ENCODE results near the gene MYORG.
"Not testable (repeated sequence)": the region's sequence is repeated elsewhere in the genome, so short reads cannot be mapped to it uniquely, and the experiment has no call there.

Gene MYORG

GRCh38 chr9:34368796-34369195, 7.9 kb downstream of the MYORG start:
- not testable (repeated sequence) for DNase-seq

DNA sequence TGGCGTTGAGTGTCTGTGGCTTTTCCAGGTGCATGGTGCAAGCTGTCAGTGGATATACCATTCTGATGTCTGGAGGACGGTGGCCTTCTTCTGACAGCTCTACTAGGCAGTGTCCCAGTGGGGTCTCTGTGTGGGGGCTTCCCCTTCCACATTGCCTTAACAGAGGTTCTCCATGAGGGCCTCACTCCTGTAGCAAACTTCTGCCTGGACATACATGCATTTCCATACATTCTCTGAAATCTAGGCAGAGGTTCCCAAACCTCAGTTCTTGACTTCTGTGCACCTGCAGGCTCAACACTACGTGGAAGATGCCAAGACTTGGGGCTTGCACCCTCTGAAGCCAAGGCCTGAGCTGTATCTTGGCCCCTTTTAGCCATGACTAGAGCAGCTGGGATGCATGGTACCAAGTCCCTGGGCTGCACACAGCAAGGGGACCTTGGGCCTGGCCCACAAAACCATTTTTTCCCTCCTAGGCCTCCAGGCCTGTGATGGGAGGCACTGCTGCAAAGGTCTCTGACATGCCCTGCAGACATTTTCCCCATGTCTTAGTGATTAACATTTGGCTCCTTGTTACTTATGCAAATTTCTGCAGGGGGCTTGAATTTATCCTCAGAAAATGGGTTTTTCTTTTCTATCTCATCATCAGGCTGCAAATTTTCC, 8.8 kb downstream of the MYORG start:
- not testable (repeated sequence) for DNase-seq

DNA sequence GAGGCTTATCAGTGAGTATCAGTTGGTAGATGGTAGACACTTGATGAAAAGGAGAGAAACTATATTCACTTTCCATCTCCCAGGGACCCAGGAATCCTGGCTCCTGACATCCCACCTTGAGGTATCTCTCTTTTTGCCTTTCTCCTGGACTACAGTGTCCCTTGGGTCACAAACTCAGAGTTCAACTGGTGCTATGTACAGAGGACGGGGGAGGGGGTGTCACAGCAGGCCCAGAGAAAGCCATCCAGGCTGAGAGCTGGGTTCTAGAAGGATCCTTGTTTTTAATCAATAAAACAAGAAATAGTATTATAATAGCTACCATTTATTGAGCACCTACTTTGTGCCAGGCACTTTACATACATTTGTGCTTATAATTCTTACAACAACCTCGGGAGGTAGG, 10.3 kb downstream of the MYORG start:
- no peak for DNase-seq

DNA sequence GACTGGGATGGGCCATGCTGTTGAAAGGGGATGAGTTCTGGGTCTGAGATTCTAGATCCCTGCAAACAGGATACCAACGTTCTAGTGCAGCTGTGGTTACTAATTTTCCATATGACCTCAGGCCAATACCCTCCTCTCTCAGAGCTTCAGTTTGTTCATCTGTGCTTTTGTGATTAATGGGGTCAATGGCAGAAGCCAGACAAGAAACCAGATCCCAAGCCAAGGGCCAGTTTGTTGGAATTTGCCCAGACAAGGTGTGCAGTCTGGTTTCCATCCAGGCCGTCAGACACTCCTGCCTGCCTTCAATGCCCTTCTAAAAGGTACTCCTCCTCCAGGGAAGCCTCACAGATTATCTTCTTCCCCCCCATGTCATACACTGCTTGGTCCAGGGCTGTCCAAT, 11.4 kb downstream of the MYORG start:
- no peak for DNase-seq

DNA sequence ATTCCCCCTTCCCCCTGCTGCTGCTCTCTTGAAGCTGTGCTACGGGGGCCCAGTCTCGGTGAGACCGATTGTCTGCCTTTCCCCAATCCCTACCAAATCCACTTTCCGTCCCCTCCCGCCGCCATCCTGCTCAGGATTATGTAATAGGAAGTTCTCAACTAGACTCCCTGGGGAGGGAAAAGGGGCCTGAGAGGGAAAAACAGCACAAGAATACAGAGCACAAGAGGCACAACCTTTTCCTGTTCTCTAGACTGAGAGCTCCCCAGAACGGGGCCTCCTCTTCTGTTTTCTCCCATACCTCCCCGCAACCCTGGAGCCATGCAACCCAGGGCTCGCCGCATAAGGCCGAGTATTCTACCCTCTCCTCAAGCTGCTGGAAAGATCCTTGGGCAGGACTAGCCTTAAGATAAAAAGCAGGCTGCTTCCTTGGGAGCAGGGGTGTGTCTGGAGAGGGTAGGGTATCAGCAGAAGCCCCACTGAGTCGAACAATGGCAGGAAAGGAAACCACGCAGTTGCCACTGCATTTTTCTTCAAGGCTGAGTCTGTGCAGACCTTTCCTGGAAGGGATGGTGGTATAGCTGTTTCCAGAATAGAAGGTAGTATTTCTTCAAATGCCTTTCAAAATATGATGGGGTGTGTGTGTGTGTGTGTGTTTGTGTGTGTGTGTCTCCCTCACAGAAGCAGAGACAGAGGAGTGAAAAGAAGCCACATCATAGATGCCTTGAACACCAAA, 12.9 kb downstream of the MYORG start:
- peak in 1 of 3 experiments; percentile 3 for DNase-seq

DNA sequence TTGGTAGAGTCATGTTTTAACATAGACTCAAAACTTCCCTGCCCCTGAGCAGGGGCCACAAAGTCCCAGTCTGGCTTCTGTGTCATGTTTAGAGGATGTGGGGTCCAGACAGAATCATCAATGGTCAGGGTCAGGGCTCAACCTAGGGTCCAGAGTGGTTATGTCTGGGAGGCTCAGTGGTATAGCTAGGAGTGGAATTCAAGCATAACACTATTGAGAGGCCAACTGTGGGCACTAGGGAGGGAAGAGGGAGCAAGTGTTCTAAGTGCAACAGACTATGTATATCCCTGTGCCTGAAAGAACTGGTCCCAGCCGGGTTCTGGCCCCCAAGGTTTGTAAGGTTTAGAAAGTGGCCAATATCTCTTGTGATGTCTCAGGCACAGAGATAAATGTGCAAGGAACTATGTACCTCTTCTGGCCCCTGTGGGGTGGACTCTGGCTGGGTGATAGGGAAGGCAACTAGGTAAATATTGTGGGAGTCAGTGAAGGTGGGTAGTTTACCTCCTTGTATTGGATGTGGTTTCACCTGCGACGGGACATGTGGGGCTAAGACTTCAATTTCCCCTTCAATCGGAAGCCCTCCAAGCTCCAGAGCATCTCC, 14.0 kb downstream of the MYORG start:
- DNase-seq, result no peak

DNA sequence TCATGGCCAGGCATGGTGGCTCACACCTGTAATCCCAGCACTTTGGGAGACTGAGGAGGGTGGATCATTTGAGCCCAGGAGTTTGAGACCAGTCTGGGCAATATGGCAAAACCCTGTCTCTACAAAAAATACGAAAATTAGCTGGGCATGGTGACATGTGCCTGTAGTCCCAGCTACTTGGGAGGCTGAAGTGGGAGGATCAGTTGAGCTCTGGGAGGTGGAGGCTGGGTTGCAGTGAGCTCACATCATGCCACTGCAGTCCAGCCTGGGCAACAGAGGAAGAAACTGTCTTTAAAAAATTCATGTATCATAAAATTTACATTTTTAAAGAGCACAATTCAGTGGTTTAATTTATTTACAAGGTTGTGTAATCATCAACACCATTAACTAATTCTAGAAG, 23.7 kb downstream of the MYORG start:
- not testable (repeated sequence) for DNase-seq

DNA sequence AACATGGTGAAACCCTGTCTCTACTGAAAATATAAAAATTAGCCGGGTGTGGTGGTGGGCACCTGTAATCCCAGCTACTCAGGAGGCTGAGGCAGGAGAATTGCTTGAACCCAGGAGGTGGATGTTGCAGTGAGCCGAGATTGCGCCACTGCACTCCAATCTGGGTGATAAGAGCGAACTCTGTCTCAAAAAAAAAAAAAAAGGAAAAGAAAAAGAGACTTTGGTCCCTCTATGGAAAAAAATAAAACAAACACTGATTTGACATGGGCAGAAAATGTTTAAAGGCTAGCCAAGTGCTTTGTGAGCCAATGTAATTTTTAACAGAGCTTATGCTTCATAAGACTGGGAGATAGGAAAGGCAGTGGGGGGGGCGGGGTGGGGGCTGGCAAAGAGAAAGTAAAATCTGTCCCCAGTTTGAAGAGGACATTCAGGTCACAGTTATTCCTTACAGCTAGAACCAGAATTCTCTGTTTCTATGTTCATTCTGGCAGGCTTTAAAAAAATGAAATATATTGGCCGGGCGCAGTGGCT, 24.5 kb downstream of the MYORG start:
- not testable (repeated sequence) for DNase-seq

GRCh38 chr9:34349324-34349723, 27.4 kb downstream of the MYORG start:
- no peak for DNase-seq

- no peak for DNase-seq
Observed at GRCh38 chr9:34347800-34348158, 28.9 kb downstream of the MYORG start.

GRCh38 chr9:34346873-34347799, 29.6 kb downstream of the MYORG start:
- no peak for DNase-seq

DNA sequence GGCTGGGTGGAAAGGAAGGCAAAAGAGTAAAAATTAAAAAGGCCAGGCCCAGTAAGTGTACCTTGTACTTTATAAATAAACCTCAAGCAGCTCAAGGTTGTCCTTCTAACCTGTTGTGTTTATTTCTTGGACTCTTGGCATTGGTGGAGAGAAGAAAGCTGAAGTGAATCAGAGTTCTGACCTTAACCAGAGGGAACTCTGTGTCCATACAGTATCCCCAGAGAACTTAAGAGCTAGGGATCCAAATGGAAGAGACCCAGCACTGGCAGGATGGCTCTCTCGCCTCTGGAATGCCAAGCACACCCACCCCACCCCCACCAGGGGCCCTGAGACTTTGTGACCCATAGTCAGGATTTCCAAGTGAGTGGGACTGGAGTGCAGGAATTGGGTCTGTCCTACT, 33.1 kb downstream of the MYORG start:
- DNase-seq, result no peak

GRCh38 chr9:34343090-34343489, 33.6 kb downstream of the MYORG start:
- DNase-seq, result no peak

- DNase-seq, result no peak
Observed at GRCh38 chr9:34341659-34342295, 34.9 kb downstream of the MYORG start.

GRCh38 chr9:34338665-34339385, 37.9 kb downstream of the MYORG start:
- DNase-seq, result no peak

- not testable (repeated sequence) for DNase-seq
Observed at GRCh38 chr9:34338079-34338478, 38.6 kb downstream of the MYORG start.

GRCh38 chr9:34337403-34337802, 39.3 kb downstream of the MYORG start:
- DNase-seq, result peak in 1 of 3 experiments; percentile 2

DNA sequence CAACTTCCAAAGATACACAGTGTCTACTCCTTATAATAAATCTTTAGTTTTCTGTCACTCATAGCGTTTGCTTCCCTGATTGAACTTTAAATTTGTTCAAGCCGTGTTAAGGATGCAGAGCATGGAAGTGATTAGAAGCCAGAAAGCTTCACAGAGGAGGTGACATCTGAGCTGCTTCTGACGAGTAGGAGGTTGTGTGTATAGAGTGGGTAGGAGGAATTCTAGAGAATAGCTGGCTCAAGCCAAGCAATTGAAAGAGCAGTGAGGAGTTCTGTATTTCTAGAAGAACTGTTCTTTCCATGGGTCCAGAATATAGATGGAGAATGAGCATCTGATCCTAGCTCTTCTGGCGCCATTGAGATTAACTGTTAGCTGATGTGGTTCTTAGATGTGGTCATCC, 41.3 kb downstream of the MYORG start:
- no peak for DNase-seq

DNA sequence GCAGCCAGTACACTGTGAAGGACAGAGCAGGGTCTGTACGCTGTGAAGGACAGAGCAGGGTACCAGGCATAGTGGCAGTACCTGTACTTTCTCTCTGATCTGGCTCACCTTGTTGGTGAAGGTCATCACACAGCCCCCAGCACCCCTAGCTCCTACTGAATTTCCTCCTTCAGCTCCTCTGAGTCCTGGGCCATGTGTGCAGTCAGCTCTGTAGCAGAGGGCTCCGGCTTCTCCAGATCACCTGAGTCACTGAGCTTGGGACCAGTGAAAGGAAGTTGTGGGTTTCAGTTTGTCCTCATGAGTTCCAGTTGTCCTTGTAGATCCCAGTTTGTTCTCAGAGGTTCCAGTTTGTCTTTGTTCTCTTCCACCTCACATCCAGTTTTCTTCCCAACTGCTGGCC, 41.8 kb downstream of the MYORG start:
- DNase-seq, result no peak

GRCh38 chr9:34334337-34334824, 42.3 kb downstream of the MYORG start:
- no peak for DNase-seq

DNA sequence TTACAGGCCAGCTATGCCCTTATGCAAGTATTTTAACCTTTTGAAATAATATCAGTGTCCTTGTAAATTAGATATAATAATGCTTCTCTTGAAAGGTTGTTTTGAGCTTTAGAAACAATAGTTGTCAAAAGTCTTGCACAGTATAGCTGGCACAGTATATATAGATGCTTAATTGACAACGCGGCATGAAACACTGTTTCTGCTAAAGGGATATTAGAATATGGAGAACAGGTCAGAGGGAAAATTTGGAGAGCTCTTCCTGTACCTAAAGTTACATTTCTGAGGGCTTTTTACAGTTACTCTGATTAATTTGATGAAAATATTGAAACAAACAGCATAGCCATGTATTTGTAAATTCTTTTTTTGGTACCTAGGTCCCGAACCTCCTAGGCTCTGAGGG, 42.9 kb downstream of the MYORG start:
- DNase-seq, result no peak
